B cell (primary cell): ENCODE data around the gene STX18. TPM values are rescaled to one million over a fixed set of nuclear protein-coding genes. Genes with fewer than 3 reads are reported as not detected.
A peak's percentile ranks its signal among the peaks of the same experiment; 100 is the strongest.

Experiments used
- ATAC-seq: fragments of 200-7000 bp; cut with Tn5 transposase; one replicate; pipeline ENCODE4 v1.10.0; 2021; ENCODE audit warnings: low read depth, mild to moderate bottlenecking, moderate number of reproducible peaks, moderate library complexity
- CTCF ChIA-PET: fragments of 350-600 bp; sonication (Branson Sonifier 250); formaldehyde crosslinking; loops from one replicate; lab custom pipeline; 2021; ENCODE audit warnings: antibody characterized with exemption, inconsistent platforms; lab: Charles Lee
- POLR2A ChIA-PET: fragments of 350-600 bp; sonication (Branson Sonifier 250); formaldehyde crosslinking; loops from one replicate; lab custom pipeline; 2021; ENCODE audit warnings: antibody characterized with exemption; lab: Charles Lee
- DNase-seq: peaks from one replicate; pipeline ENCODE4 v3.0.0; 2013
- H2AFZ ChIP-seq: 2 replicates; pipeline ENCODE4 v1.6.1; 2012; ENCODE audit warnings: mild to moderate bottlenecking, low read depth, low read length; ENCODE audit not compliant: insufficient read depth, poor library complexity, severe bottlenecking
- H3K27ac ChIP-seq, 2 donors: 1 replicate in 1 of 2; 2 replicates in 1 of 2; pipeline ENCODE4 v1.5.1; 2012 to 2013; ENCODE audit warnings: low read length in 2 of 2, mild to moderate bottlenecking in 2 of 2, moderate library complexity in 1 of 2
- H3K27me3 ChIP-seq, 4 experiments: fragments of 200-600 bp in 1 of 4; sonication (generic) in 1 of 4; replicated peaks in 1 of 4; 1 replicate in 2 of 4; 2 replicates in 2 of 4; pipeline versions ENCODE4 v1.6.1 to v1.7.0; 2013 to 2016; ENCODE audit warnings: low read length in 3 of 4, mild to moderate bottlenecking in 2 of 4, mixed read lengths in 1 of 4, moderate library complexity in 1 of 4; ENCODE audit not compliant: insufficient read depth in 4 of 4, control insufficient read depth in 3 of 4; ENCODE audit errors: control extremely low read depth in 1 of 4
- H3K36me3 ChIP-seq, 2 experiments: replicated peaks in 1 of 2; 1 replicate in 1 of 2; 2 replicates in 1 of 2; pipeline versions ENCODE4 v1.6.1 to v1.7.1; 2013; ENCODE audit warnings: low read length in 1 of 2; ENCODE audit not compliant: insufficient read depth in 2 of 2, control insufficient read depth in 1 of 2; ENCODE audit errors: control extremely low read depth in 1 of 2, extremely low read depth in 1 of 2
- H3K4me1 ChIP-seq, 2 donors: fragments of 200-600 bp in 1 of 2; sonication (generic) in 1 of 2; 1 replicate in 1 of 2; 2 replicates in 1 of 2; pipeline versions ENCODE4 v1.5.1 to v1.6.1; 2013 to 2017; ENCODE audit warnings: low read length in 2 of 2; ENCODE audit not compliant: control insufficient read depth in 2 of 2, insufficient read depth in 2 of 2
- H3K4me2 ChIP-seq: replicated peaks from 2 replicates; pipeline ENCODE3; 2012; ENCODE audit warnings: mild to moderate bottlenecking, low read depth, low read length; ENCODE audit not compliant: poor library complexity, severe bottlenecking
- H3K4me3 ChIP-seq, 5 experiments: fragments of 200-600 bp in 1 of 5; sonication (generic) in 1 of 5; 1 replicate in 3 of 5; 2 replicates in 2 of 5; pipeline versions ENCODE4 v1.5.1 to v1.7.0; 2011 to 2016; ENCODE audit warnings: low read length in 4 of 5, mild to moderate bottlenecking in 4 of 5, low read depth in 2 of 5, control low read depth in 1 of 5, moderate library complexity in 1 of 5; ENCODE audit not compliant: insufficient read depth in 1 of 5; ENCODE audit errors: control extremely low read depth in 1 of 5, extremely low read depth in 1 of 5
- H3K79me2 ChIP-seq: fragments of 200-600 bp; sonication (generic); one replicate; pipeline ENCODE4 v1.6.0; 2016; ENCODE audit warnings: low read length; ENCODE audit not compliant: control insufficient read depth, insufficient read depth
- H3K9ac ChIP-seq: fragments of 200-600 bp; sonication (generic); 2 replicates; pipeline ENCODE4 v1.6.1; 2017; ENCODE audit warnings: mild to moderate bottlenecking, low read length, moderate library complexity
- H3K9me3 ChIP-seq, 3 donors: one replicate each; pipeline versions ENCODE4 v1.6.1 to v1.7.1; 2013; ENCODE audit warnings: low read length in 2 of 3; ENCODE audit not compliant: control insufficient read depth in 2 of 3, insufficient read depth in 1 of 3; ENCODE audit errors: control extremely low read depth in 1 of 3
- H4K20me1 ChIP-seq: 2 replicates; pipeline ENCODE4 v1.6.0; 2012; ENCODE audit warnings: mild to moderate bottlenecking, low read length; ENCODE audit not compliant: insufficient read depth, control insufficient read depth, poor library complexity, severe bottlenecking
- H3K27ac Mint-ChIP-seq: one replicate; pipeline ENCODE4 v1.8.0; 2021; ENCODE audit warnings: mixed read lengths
- H3K27me3 Mint-ChIP-seq: one replicate; pipeline ENCODE4 v1.8.0; 2021; ENCODE audit warnings: mixed read lengths
- H3K4me1 Mint-ChIP-seq: one replicate; pipeline ENCODE4 v1.8.0; 2021; ENCODE audit warnings: mixed read lengths
- H3K4me3 Mint-ChIP-seq: one replicate; pipeline ENCODE4 v1.8.0; 2021; ENCODE audit warnings: mixed read lengths
- H3K9me3 Mint-ChIP-seq: one replicate; pipeline ENCODE4 v1.8.0; 2022; ENCODE audit warnings: mixed read lengths; ENCODE audit not compliant: insufficient read depth
- EZH2 ChIP-seq: IDR thresholded peaks from 2 replicates; pipeline ENCODE4 v1.6.1; 2012; ENCODE audit warnings: borderline replicate concordance, low read depth, mild to moderate bottlenecking, moderate library complexity, low read length; ENCODE audit not compliant: insufficient read depth, poor library complexity, severe bottlenecking
- WGBS: methylation state at CpG from one replicate; pipeline ENCODE4 v1.1.5; 2013; ENCODE audit warnings: missing lambda C conversion rate; ENCODE audit not compliant: insufficient coverage; 5-methylcytosine and 5-hydroxymethylcytosine counted together
- intact Hi-C: fragments of 100-400 bp; cut with micrococcal nuclease; formaldehyde crosslinking; loops from one replicate; pipeline ENCODE4 v1.10.0; 2022
- polyA plus RNA-seq: library from polyadenylated mRNA; depleted of rRNA; stranded (reverse); fragments of >200 nt; gene quantifications from 2 replicates; pipeline ENCODE4 v1.2.3, GENCODE V29; 2012
- total RNA-seq, 2 donors: library from RNA; stranded (reverse); fragments of 120-200 nt in 1 of 2; gene quantifications; 1 replicate in 1 of 2; 2 replicates in 1 of 2; pipeline versions ENCODE4 v1.2.3 to v1.2.4, GENCODE V29; 2013 to 2022
- TF ChIP-seq, protein P1 (sequence below): fragments of 200-600 bp; IDR thresholded peaks from one replicate; pipeline ENCODE4 v1.8.0; 2022; ENCODE audit warnings: antibody characterized with exemption, mild to moderate bottlenecking

The STX18 gene
- total and polyA plus RNA-seq, 2 donors (not counting 1 experiment from before 2014, with no cell fraction given): 20.3 to 33.6 TPM

DNA sequence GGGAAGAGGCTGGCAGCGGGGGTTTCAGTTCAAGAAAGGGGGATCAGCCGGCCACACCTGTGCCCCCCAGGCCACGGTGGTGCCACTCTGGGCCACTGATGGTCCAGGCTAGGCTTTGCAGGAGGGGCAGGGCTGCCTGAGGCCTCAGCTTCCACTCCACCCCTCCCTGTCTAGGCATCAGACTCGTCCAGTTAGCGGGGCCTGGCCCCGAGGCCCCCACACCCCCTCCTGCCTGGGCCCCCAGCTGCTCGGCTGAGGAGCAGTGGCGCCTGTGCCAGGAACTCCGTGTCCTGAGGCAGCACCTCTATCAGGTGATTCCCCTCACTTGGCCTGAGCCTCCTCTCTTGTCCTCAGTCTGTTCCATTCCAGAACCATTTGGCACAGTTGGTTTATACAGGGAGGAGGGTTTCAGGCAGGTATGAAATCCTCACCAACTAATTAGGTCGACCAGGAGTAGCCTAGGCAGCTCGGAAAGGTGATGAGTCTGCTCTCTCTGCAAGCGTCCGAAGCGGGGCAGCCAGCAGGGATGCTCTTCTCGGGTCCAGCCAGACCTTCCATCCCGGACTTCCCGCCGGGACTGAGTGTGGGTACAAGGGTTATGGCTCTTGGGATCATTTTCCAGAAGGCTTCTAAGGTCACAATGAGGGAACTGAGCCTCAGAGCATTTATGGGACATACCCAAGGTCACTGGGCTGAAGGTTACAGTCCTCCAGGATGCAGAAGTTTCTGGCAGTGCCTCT is 152.8 kb downstream of the STX18 start:
- Mint-ChIP-seq H3K4me1 (peaks cover 14% of the 10 kb centered on the region), H3K4me3 (no peak overlapping the region), H3K9me3 (no peaks in the 10 kb centered on the region), H3K27ac (no peak overlapping the region), H3K27me3 (peaks cover 51% of the 10 kb centered on the region)
- WGBS: 77% methylated on average over 15 of the region's 18 CpGs
- no peak for TF ChIP-seq EZH2
- TF ChIP-seq, protein P1, sequence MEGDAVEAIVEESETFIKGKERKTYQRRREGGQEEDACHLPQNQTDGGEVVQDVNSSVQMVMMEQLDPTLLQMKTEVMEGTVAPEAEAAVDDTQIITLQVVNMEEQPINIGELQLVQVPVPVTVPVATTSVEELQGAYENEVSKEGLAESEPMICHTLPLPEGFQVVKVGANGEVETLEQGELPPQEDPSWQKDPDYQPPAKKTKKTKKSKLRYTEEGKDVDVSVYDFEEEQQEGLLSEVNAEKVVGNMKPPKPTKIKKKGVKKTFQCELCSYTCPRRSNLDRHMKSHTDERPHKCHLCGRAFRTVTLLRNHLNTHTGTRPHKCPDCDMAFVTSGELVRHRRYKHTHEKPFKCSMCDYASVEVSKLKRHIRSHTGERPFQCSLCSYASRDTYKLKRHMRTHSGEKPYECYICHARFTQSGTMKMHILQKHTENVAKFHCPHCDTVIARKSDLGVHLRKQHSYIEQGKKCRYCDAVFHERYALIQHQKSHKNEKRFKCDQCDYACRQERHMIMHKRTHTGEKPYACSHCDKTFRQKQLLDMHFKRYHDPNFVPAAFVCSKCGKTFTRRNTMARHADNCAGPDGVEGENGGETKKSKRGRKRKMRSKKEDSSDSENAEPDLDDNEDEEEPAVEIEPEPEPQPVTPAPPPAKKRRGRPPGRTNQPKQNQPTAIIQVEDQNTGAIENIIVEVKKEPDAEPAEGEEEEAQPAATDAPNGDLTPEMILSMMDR: no peak
- ChIA-PET CTCF (no interaction called here), POLR2A (no interaction called here)
- no peak overlapping the region for H3K4me3 ChIP-seq
- ATAC-seq (no peak), DNase-seq (no peak)
- H3K27ac ChIP-seq: no peak overlapping the region
- H3K4me1 ChIP-seq: peaks cover 13 to 23% of the 10 kb centered on the region in 2 donors
- H3K9ac ChIP-seq: no peak overlapping the region
- H2AFZ ChIP-seq: no peak overlapping the region
- intact Hi-C loops: no loop called here
- no peak overlapping the region for H3K4me2 ChIP-seq
- no peaks in the 10 kb centered on the region for H3K36me3 ChIP-seq
- no peaks in the 10 kb centered on the region for H4K20me1 ChIP-seq
- no peaks in the 10 kb centered on the region for H3K79me2 ChIP-seq
- H3K9me3 ChIP-seq: peaks cover 0 to 2% (median 0%) of the 10 kb centered on the region in 3 donors
- H3K27me3 ChIP-seq: peaks cover 0 to 55% (median 19%) of the 10 kb centered on the region in 4 experiments

DNA sequence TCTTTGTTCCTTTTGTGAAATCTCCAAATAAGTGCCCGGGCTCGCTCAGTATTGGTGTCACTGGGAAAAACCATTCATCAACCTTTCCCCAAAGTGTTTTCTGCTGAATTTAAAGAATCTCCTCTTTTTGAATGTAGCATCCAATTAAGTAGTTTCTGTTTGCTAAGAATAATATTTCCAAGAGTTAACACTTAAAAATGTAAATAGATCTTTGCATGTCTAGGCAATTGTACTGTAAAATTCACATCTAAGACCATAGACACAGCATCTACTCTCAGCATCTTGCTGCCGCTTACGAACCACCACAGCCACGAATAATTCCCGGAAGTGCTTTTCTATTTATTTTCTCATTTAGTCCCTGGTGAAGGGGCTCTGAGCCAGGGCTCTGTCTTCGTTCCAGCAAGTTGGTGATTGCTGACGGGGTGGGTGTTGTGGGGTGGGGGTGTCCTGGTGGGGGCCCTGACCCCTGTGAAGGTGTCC is 153.5 kb downstream of the STX18 start:
- H3K4me1 ChIP-seq: peaks cover 13 to 23% of the 10 kb centered on the region in 2 donors
- peaks cover 0 to 2% (median 0%) of the 10 kb centered on the region in 3 donors for H3K9me3 ChIP-seq
- DNase-seq: no peak
- no peak overlapping the region for H3K4me3 ChIP-seq
- CTCF ChIA-PET: no interaction called here
- intact Hi-C loops: no loop called here
- WGBS: 32% methylated on average over 6 of the region's 8 CpGs
- Mint-ChIP-seq H3K9me3 (no peaks in the 10 kb centered on the region), H3K4me1 (peaks cover 14% of the 10 kb centered on the region), H3K27me3 (peaks cover 49% of the 10 kb centered on the region), H3K4me3 (peak overlapping the region; percentile 49), H3K27ac (no peak overlapping the region)
- H4K20me1 ChIP-seq: no peaks in the 10 kb centered on the region
- ATAC-seq: no peak
- POLR2A ChIA-PET: no interaction called here
- no peaks in the 10 kb centered on the region for H3K79me2 ChIP-seq
- H3K36me3 ChIP-seq: no peaks in the 10 kb centered on the region
- no peak overlapping the region for H3K9ac ChIP-seq
- no peak overlapping the region for H2AFZ ChIP-seq
- no peak overlapping the region for H3K27ac ChIP-seq
- TF ChIP-seq, protein P1: no peak
- no peak for TF ChIP-seq EZH2
- H3K4me2 ChIP-seq: peak overlapping the region; percentile 54
- peaks cover 0 to 57% (median 19%) of the 10 kb centered on the region in 4 experiments for H3K27me3 ChIP-seq
